ENCODE results near the gene MATR3.

DNA sequence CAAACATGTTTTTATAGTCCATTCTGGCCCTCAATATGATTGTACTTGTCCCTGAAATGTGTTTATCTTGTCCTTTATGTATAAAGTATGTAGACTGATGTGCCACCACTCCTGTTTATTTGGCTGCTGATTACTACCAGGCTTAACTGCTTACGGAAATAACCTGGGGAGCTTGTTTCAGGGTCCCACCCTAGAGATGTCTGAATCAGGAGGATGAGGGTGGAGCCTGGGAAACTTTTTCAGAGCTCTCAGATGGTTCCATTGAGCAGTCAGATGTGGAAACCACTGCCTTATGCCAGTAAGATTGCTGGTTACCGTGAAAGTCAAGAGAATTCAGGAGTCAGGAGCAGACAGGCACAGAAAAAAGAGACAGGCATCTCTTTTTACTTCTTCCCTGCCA, 70.4 kb downstream of the MATR3 start:
- no peak for TF ChIP-seq CTCF (IDR thresholded peaks at IDR 0.05)
- no peak for TF ChIP-seq SIN3A (IDR thresholded peaks at IDR 0.05; ENCODE audit: borderline replicate concordance, insufficient read depth, low read depth, low read length)
- no peak for TF ChIP-seq TCF7L2 (IDR thresholded peaks at IDR 0.05; ENCODE audit: low read depth, low read length)

All from Panc1 (cell line).